ENCODE results near the gene RAB3IL1. TPM values are rescaled to one million over a fixed set of nuclear protein-coding genes. Genes with fewer than 3 reads are reported as not detected.
"Not testable (repeated sequence)": the region's sequence is repeated elsewhere in the genome, so short reads cannot be mapped to it uniquely, and the experiment has no call there.

The RAB3IL1 gene
- polyA plus RNA-seq, 3 donors: 0.13 TPM; not detected in 2

DNA sequence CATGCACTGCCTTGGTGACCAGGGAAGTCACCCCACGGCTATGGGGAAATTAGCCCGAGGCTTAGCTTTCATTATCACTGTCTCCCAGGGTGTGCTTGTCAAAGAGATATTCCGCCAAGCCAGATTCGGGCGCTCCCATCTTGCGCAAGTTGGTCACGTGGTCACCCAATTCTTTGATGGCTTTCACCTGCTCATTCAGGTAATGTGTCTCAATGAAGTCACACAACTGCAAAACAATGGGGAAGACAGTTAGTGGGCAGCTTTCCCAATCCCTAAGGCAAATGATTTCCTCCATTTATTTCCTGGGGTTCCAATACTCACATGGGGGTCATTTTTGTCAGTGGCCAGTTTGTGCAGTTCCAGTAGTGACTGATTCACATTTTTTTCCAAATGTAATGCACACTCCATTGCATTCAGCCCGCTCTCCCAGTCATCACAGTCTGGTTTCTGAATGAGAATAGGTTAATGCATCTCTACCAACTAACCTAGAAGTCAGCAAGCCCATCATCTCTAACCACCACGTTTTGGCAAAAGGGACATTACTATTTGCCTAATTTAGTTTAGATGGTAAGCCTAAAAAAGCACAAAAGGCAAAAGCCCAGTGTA, 47.4 kb upstream of the RAB3IL1 start:
- Mint-ChIP-seq H3K9me3 (peaks cover 0 to 18% (median 9%) of the 10 kb centered on the region in 7 donors), H3K36me3 (peaks cover 61 to 75% of the 10 kb centered on the region in 2 donors), H3K4me1 (peaks cover 60% of the 10 kb centered on the region), H3K4me3 (peak overlapping the region; percentile 92 to 97), H3K27ac (peak overlapping the region; percentile 97 to 99 (median 99)), H3K27me3 (ENCODE audit: low read depth in 3 of 3) (peaks cover 0 to 47% (median 0%) of the 10 kb centered on the region in 3 donors)
- Histone ChIP-seq H4K20me1 (ENCODE audit: insufficient read depth, low read length) (peaks cover 63% of the 10 kb centered on the region), H3K27ac (ENCODE audit: low read depth in 1 of 2, low read length in 2 of 2) (peak overlapping the region; percentile 95 to 97), H3K79me2 (ENCODE audit: insufficient read depth, low read length) (peaks cover 58% of the 10 kb centered on the region), H3K36me3 (replicated peaks in 1 of 2; ENCODE audit: control insufficient read depth in 1 of 2, insufficient read depth in 2 of 2, low read length in 2 of 2) (peaks cover 16 to 46% of the 10 kb centered on the region in 2 donors), H3K4me2 (replicated peaks; ENCODE audit: extremely low read depth, low read length, poor library complexity, severe bottlenecking) (peak overlapping the region; percentile 83), H3K9ac (ENCODE audit: insufficient read depth, low read length, poor library complexity, severe bottlenecking) (peak overlapping the region; percentile 100), H3K4me1 (ENCODE audit: control insufficient read depth in 1 of 2, insufficient read depth in 2 of 2, low read length in 2 of 2) (peaks cover 60 to 68% of the 10 kb centered on the region in 2 donors), H3K4me3 (replicated peaks in 1 of 3; ENCODE audit: low read depth in 2 of 3, low read length in 3 of 3) (peak overlapping the region; percentile 67 to 100 (median 100))
- not testable (repeated sequence) for H3K27me3 ChIP-seq (ENCODE audit: control insufficient read depth in 2 of 2, insufficient read depth in 2 of 2, low read length in 2 of 2); H2AFZ ChIP-seq (ENCODE audit: insufficient read depth, low read depth, low read length, poor library complexity, severe bottlenecking); H3K9me3 ChIP-seq (replicated peaks in 1 of 2; ENCODE audit: control insufficient read depth in 1 of 2, insufficient read depth in 1 of 2, low read length in 2 of 2)
- DNase-seq: peak in 1 of 3 donors; percentile 63
- intact Hi-C loops (cut with micrococcal nuclease): loop anchor here (1.0 to 5.0 kb wide), 3 partner anchors 9 to 588 kb away; no protein-coding TSS in a partner anchor
- 19% methylated on average over 5 of the region's 9 CpGs for WGBS (ENCODE audit: insufficient coverage)

DNA sequence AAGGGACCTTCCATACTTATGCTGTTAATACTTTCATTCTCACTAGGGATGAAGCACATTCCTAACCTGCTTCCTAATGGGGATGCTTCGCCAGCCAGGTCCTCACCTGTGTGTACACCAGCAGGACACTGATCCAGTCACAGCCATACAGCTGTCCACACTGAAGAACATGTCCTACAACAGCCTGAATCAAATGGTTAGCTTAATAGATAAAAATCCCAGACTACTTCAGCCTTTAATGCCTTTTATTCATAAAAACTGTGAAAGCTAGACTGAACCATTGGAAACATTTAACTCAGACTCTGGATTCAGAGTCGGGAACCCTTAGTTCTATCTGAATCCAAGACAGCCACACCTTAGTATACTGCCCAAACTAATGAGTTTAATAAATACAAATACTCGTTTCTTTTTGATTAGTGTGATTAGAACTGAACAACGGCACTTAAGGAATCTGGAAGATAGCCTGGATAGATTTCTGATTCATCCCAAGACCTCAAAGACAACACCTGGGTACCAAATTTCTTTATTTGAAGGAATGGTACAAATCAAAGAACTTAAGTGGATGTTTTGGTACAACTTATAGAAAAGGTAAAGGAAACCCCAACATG, 46.8 kb upstream of the RAB3IL1 start:
- Histone ChIP-seq H3K4me3 (replicated peaks in 1 of 3; ENCODE audit: low read depth in 2 of 3, low read length in 3 of 3) (peak overlapping the region; percentile 67 to 100 (median 100)), H3K9ac (ENCODE audit: insufficient read depth, low read length, poor library complexity, severe bottlenecking) (peak overlapping the region; percentile 100), H3K4me1 (ENCODE audit: control insufficient read depth in 1 of 2, insufficient read depth in 2 of 2, low read length in 2 of 2) (peaks cover 54 to 66% of the 10 kb centered on the region in 2 donors), H3K4me2 (replicated peaks; ENCODE audit: extremely low read depth, low read length, poor library complexity, severe bottlenecking) (peak overlapping the region; percentile 83), H3K27ac (ENCODE audit: low read depth in 1 of 2, low read length in 2 of 2) (peak overlapping the region; percentile 95 to 97), H3K27me3 (ENCODE audit: control insufficient read depth in 2 of 2, insufficient read depth in 2 of 2, low read length in 2 of 2) (no peaks in the 10 kb centered on the region), H3K9me3 (replicated peaks in 1 of 2; ENCODE audit: control insufficient read depth in 1 of 2, insufficient read depth in 1 of 2, low read length in 2 of 2) (no peaks in the 10 kb centered on the region), H3K36me3 (replicated peaks in 1 of 2; ENCODE audit: control insufficient read depth in 1 of 2, insufficient read depth in 2 of 2, low read length in 2 of 2) (peaks cover 19 to 52% of the 10 kb centered on the region in 2 donors), H4K20me1 (ENCODE audit: insufficient read depth, low read length) (peaks cover 67% of the 10 kb centered on the region), H2AFZ (ENCODE audit: insufficient read depth, low read depth, low read length, poor library complexity, severe bottlenecking) (no peak overlapping the region), H3K79me2 (ENCODE audit: insufficient read depth, low read length) (peaks cover 55% of the 10 kb centered on the region)
- intact Hi-C loops (cut with micrococcal nuclease): loop anchor here in 1 of 2 donors (1.0 to 5.0 kb wide), 2 partner anchors 9 to 118 kb away; no protein-coding TSS in a partner anchor
- 80% methylated on average over 1 of the region's 4 CpGs for WGBS (ENCODE audit: insufficient coverage)
- H3K4me3 Mint-ChIP-seq: peak overlapping the region; percentile 92 to 97
- peaks cover 56% of the 10 kb centered on the region for H3K4me1 Mint-ChIP-seq
- no peak for DNase-seq
- TF ChIP-seq, protein P1, sequence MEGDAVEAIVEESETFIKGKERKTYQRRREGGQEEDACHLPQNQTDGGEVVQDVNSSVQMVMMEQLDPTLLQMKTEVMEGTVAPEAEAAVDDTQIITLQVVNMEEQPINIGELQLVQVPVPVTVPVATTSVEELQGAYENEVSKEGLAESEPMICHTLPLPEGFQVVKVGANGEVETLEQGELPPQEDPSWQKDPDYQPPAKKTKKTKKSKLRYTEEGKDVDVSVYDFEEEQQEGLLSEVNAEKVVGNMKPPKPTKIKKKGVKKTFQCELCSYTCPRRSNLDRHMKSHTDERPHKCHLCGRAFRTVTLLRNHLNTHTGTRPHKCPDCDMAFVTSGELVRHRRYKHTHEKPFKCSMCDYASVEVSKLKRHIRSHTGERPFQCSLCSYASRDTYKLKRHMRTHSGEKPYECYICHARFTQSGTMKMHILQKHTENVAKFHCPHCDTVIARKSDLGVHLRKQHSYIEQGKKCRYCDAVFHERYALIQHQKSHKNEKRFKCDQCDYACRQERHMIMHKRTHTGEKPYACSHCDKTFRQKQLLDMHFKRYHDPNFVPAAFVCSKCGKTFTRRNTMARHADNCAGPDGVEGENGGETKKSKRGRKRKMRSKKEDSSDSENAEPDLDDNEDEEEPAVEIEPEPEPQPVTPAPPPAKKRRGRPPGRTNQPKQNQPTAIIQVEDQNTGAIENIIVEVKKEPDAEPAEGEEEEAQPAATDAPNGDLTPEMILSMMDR (IDR thresholded peaks at IDR 0.05): no peak
- peaks cover 65 to 78% of the 10 kb centered on the region in 2 donors for H3K36me3 Mint-ChIP-seq
- H3K27ac Mint-ChIP-seq: peak overlapping the region; percentile 97 to 99 (median 99)
- peaks cover 0 to 47% (median 0%) of the 10 kb centered on the region in 3 donors for H3K27me3 Mint-ChIP-seq (ENCODE audit: low read depth in 3 of 3)
- H3K9me3 Mint-ChIP-seq: peaks cover 0 to 18% (median 9%) of the 10 kb centered on the region in 7 donors
